Hindlimb muscle (tissue), 1 donor: ENCODE results near the gene QPCTL. TPM values are rescaled to one million over a fixed set of nuclear protein-coding genes. Genes with fewer than 3 reads are reported as not detected.
"Not testable (repeated sequence)": the region's sequence is repeated elsewhere in the genome, so short reads cannot be mapped to it uniquely, and the experiment has no call there.

Experiments used
- DNase-seq: peaks from one replicate; pipeline ENCODE4 v3.0.0-alpha.2; 2013
- polyA plus RNA-seq: library from polyadenylated mRNA; unstranded; fragments of 120-200 nt; gene quantifications from one replicate; pipeline ENCODE4 v1.2.1, GENCODE V29; 2013; ENCODE audit not compliant: insufficient read length

Gene QPCTL
- polyA plus RNA-seq, 1 donor, result 4.0 TPM

GRCh38 chr19:45717983-45718650 is 25.7 kb downstream of the QPCTL start:
- DNase-seq, result no peak

DNA sequence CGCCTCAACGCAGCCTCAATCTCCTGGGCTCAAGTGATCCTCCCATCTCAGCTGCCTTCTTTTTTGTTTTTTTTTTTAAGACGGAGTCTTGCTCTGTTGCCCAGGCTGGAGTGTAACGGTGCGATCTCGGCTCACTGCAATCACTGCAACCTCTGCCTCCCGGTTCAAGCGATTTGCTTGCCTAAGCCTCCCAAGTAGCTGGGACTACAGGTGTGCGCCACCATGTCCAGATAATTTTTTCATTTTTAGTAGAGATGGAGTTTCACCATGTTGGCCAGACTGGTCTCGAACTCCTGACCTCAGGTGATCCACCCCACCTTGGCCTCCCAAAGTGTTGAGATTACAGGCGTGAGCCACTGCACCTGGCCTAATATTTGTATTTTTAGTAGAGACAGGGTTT is 27.6 kb downstream of the QPCTL start:
- not testable (repeated sequence) for DNase-seq

- DNase-seq, result not testable (repeated sequence)
These were observed 36.2 kb downstream of the QPCTL start for GRCh38 chr19:45728683-45729082.

DNA sequence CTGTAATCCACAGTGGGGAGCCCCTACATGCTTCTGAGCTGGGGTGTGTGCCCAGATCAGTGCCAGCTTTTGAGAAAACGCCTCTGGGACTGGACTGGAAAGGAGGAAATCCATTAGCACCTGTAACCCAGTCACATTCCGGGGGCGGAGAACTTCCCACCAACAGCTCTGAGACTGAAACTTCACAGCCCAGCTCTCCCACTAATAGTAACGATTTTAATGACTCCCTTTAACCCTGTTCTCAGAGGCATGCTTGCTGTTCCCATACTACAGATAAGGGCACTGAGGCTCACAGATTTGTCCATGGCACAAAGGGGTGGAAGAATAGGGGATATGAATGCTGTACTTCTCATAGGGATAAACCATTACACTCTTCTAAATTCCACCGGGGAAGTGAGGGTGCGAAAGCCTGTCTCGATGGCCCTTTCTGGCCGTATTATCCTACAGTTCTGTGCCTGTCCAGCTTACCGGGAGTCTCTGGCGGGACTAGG is 37.4 kb downstream of the QPCTL start:
- DNase-seq, result no peak

- peak; percentile 94 for DNase-seq
These were observed 38.2 kb downstream of the QPCTL start, which contains the start of gene FBXO46 for GRCh38 chr19:45730368-45731288. Gene FBXO46 (minus strand): TSS chr19:45730896. CDS start chr19:45713495, 17,401 bp downstream.

DNA sequence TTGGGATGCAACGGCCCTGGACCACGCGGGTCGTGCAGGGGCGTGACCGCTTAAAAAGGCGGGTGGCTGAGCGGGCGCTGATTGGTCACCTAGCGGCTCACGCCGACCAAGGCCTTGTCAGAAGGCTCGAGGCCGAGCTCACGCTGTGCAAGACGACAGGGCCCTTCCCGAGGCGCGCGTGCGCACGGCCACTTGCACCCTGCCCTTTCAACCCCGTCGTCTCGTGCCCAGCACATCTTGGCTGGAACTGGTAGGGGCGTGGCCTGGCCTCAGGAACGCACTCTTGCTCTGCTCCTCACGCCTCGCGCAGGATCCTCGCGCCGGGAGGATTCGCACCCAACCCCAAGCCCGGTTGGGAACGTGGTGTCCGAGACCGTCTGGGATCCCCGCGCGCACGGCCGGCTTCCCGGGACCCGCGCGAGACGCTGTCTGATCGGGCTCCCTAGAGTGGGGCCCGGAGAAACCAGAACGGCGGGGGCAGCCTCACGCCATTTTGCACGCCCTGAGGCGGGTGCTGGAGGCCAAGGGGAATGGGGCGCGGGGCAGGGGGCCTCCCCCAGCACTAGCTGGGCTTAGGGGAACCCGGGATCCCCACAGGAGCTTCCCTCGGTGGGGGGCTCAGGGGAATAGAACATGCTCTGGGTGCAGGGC is 40.8 kb downstream of the QPCTL start, which contains the start of gene MEIOSIN:
TSS of gene MEIOSIN (plus strand) at position 280 of the 651 bp plus-strand sequence. CDS start 1,938 bp downstream, outside the sequence.
- DNase-seq, result no peak

DNA sequence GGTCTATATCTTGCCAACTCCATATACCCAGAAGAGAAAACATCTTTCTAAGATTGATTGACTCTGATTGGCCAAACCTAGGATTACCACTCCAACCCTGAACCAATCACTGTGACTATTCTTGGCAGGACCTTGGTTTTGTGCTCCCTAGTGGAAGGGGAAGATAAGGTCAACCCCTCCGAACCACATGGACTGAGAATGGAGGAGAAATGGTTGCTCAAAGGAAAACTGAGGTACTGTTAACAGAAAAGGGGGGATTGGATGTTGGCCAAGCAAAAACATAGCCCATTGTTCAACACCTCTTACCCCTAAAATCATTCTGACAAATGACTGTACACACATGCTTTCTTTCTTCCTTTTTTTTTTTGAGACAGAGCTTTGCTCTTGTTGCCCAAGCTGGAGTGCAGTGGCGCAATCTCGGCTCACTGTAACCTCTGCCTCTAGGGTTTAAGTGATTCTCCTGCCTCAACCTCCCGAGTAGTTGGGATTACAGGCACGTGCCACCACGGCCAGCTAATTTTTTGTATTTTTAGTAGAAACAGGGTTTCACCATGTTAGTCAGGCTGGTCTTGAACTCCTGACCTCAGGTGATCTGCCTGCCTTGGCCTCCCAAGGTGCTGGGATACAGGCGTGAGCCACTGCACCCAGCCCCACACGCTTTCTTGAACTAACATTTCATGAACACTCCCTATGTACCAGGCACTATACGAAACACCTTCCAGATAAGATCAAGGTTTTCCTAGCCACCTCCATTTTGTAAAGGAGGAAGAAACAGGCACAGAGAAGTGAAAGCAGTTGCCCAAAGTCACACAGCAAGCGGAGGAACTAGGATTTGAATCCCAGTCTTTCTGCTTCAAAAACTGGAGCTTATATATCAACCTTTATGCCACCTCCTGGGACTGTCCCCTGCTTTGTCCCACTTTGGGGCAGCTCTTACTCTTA is 47.3 kb downstream of the QPCTL start:
- no peak for DNase-seq

DNA sequence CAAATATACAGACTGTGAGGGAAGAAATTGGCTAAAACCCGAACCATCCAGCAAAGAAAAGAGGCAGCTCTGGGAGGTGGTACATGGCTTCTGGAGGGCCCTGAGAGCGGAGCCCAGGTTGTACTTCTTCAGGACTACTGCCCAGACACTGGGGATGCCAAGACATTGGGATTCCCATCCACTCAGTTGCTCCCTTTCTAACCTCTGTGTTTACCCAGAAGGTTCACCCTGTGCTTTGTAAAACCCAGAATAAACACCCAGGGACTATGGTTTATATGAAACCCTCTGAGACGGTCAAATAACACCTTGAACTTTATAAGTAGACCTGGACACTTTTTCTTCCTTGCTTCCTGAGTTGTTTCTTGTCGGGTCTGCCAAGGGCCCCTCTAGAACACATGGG is 50.5 kb downstream of the QPCTL start:
- no peak for DNase-seq

- DNase-seq, result no peak
These were observed 53.1 kb downstream of the QPCTL start for GRCh38 chr19:45745606-45746005.

DNA sequence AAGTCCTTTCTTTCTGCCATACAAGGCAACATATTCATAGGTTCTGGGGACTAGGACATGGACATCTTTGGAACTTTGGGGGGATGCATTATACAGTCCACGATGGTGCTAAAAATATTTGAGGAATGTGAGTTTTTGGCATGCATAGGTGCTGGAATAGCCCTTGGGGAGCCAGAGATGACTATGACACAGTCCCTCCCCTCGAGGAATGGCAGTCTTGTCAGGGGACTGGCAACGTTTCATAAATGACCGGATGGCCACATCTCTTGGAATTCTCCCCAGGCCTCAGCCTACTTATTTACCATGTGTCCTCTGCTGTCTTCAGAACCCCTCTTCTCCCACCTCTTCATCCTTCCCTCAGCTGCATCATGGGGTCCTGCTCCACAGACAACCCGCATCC is 54.4 kb downstream of the QPCTL start:
- DNase-seq, result no peak

GRCh38 chr19:45747513-45747912 is 55.0 kb downstream of the QPCTL start:
- DNase-seq, result no peak

GRCh38 chr19:45751483-45751882 is 59.0 kb downstream of the QPCTL start:
- DNase-seq, result not testable (repeated sequence)

DNA sequence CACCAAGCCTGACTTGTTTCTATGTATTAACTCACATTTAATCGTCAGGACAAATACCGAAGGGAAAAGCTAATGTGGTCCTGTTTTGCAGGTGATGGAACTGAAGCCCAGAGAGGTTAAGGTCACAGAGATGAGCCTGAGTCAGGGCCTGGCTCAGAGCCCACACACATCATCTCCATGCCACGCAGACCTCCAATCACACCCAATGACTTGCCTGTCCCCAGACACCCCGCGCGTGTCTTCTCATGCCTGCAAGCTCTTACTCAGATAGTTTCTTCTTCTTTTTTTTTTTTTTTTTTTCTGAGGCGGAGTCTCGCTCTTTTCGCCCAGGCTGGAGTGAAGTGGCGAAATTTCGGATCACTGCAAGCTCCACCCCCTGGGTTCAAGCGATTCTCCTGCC is 60.2 kb downstream of the QPCTL start:
- no peak for DNase-seq

GRCh38 chr19:45753548-45753947 is 61.1 kb downstream of the QPCTL start:
- no peak for DNase-seq

Other genes starting within 250 kb of the QPCTL start
- gene FOSB, start 224.7 kb upstream of the QPCTL start, polyA plus RNA-seq, result 49.7 TPM
- gene RTN2, start 195.6 kb upstream of the QPCTL start, polyA plus RNA-seq, result 165 TPM
- 1.4 TPM for gene PPM1N, start 194.2 kb upstream of the QPCTL start, polyA plus RNA-seq
- 54.4 TPM for gene VASP, start 185.2 kb upstream of the QPCTL start, polyA plus RNA-seq
- 7.0 TPM for gene OPA3, start 107.9 kb upstream of the QPCTL start, polyA plus RNA-seq
- 4.9 TPM for gene GPR4, start 90.5 kb upstream of the QPCTL start, polyA plus RNA-seq
- gene EML2, start 53.3 kb upstream of the QPCTL start, polyA plus RNA-seq, result 13.1 TPM
- gene GIPR, start 24.4 kb upstream of the QPCTL start, polyA plus RNA-seq, result 1.7 TPM
- 238 TPM for gene SNRPD2, start 713 bp upstream of the QPCTL start, polyA plus RNA-seq
- 16.2 TPM for gene FBXO46, start 38.2 kb downstream of the QPCTL start, polyA plus RNA-seq
- gene MEIOSIN, start 40.8 kb downstream of the QPCTL start, polyA plus RNA-seq, result not detected
- gene SIX5, start 76.6 kb downstream of the QPCTL start, polyA plus RNA-seq, result 32.1 TPM
- gene DMPK, start 89.8 kb downstream of the QPCTL start, polyA plus RNA-seq, result 399 TPM
- gene DMWD, start 100.2 kb downstream of the QPCTL start, polyA plus RNA-seq, result 57.6 TPM
- not detected for gene RSPH6A, start 122.6 kb downstream of the QPCTL start, polyA plus RNA-seq
- gene SYMPK, start 170.5 kb downstream of the QPCTL start, polyA plus RNA-seq, result 40.3 TPM
- not detected for gene FOXA3, start 171.7 kb downstream of the QPCTL start, polyA plus RNA-seq
- 20.8 TPM for gene IRF2BP1, start 193.5 kb downstream of the QPCTL start, polyA plus RNA-seq
- 4.8 TPM for gene MYPOP, start 209.9 kb downstream of the QPCTL start, polyA plus RNA-seq
- not detected for gene NANOS2, start 222.1 kb downstream of the QPCTL start, polyA plus RNA-seq